KMS-11 (cell line): Measurements from ENCODE around the gene SS18.

Source experiments
- H2AFZ ChIP-seq: fragments of 200-600 bp; sonication (generic); 2 replicates; pipeline ENCODE4 v1.6.1; 2016; ENCODE audit warnings: antibody characterized with exemption, mixed run types, low read depth
- H3K27ac ChIP-seq: fragments of 200-600 bp; sonication (generic); 2 replicates; pipeline ENCODE4 v1.6.1; 2016; ENCODE audit warnings: mild to moderate bottlenecking, mixed run types
- H3K27me3 ChIP-seq: fragments of 200-600 bp; sonication (generic); 2 replicates; pipeline ENCODE4 v1.6.1; 2017; ENCODE audit warnings: mild to moderate bottlenecking, low read depth, mixed run types, moderate library complexity; ENCODE audit not compliant: insufficient read depth
- H3K36me3 ChIP-seq: fragments of 200-600 bp; sonication (generic); 2 replicates; pipeline ENCODE4 v1.6.1; 2017; ENCODE audit warnings: mild to moderate bottlenecking, mixed run types; ENCODE audit not compliant: insufficient read depth
- H3K4me1 ChIP-seq: fragments of 200-600 bp; sonication (generic); 2 replicates; pipeline ENCODE4 v1.6.1; 2016; ENCODE audit warnings: mild to moderate bottlenecking, low read depth, mixed run types; ENCODE audit not compliant: poor library complexity, severe bottlenecking
- H3K4me2 ChIP-seq: fragments of 200-600 bp; sonication (generic); 2 replicates; pipeline ENCODE4 v1.7.0; 2016; ENCODE audit warnings: mild to moderate bottlenecking, mixed run types
- H3K4me3 ChIP-seq: fragments of 200-600 bp; sonication (generic); IDR thresholded peaks from 2 replicates; pipeline ENCODE4 v1.6.1; 2017; ENCODE audit warnings: low read depth, low read length, mixed read lengths; ENCODE audit not compliant: insufficient read depth
- H3K79me2 ChIP-seq: fragments of 200-600 bp; sonication (generic); 2 replicates; pipeline ENCODE4 v1.6.1; 2016; ENCODE audit warnings: low read depth, mixed run types; ENCODE audit not compliant: insufficient read depth
- H3K9ac ChIP-seq: fragments of 200-600 bp; sonication (generic); 2 replicates; pipeline ENCODE4 v1.6.1; 2016; ENCODE audit warnings: mild to moderate bottlenecking, mixed run types
- H4K20me1 ChIP-seq: fragments of 200-600 bp; sonication (generic); 2 replicates; pipeline ENCODE4 v1.6.1; 2016; ENCODE audit warnings: mild to moderate bottlenecking, mixed run types; ENCODE audit not compliant: insufficient read depth
- CTCF ChIP-seq: fragments of 200-600 bp; sonication (generic); conservative IDR thresholded peaks from 2 replicates; pipeline ENCODE4 v1.6.1; 2017; ENCODE audit warnings: low read depth, mild to moderate bottlenecking, antibody characterized with exemption, low read length, moderate library complexity, mixed read lengths

Gene SS18

DNA sequence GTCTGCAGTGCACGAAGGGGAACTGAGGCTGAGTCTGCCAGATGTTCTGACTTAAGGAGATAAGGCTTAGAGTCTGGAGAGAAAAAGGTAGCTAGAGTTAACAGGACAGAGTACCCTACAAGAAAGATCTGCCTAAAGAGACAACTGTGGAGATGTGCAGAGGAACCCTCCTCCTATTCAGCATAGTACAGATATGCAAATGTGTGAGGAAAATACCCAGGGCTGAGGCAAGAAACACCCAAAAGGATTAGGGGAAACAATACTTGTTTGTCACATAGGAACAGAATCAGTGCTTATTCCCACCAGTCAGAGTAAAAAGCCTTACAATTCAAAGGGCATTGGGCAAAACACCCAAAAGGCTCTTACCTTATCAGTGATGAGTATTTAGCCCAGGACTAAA lies 67.8 kb downstream of the SS18 start:
- Histone ChIP-seq H3K4me1 (peaks cover 34% of the 10 kb centered on the region), H3K79me2 (no peaks in the 10 kb centered on the region), H3K4me3 (no peak overlapping the region), H3K4me2 (no peak overlapping the region), H2AFZ (no peak overlapping the region), H3K27ac (no peak overlapping the region), H3K27me3 (no peaks in the 10 kb centered on the region), H4K20me1 (no peaks in the 10 kb centered on the region), H3K9ac (no peak overlapping the region), H3K36me3 (no peaks in the 10 kb centered on the region; the same call in 1 of the 2 replicates)
- TF ChIP-seq CTCF = no peak

DNA sequence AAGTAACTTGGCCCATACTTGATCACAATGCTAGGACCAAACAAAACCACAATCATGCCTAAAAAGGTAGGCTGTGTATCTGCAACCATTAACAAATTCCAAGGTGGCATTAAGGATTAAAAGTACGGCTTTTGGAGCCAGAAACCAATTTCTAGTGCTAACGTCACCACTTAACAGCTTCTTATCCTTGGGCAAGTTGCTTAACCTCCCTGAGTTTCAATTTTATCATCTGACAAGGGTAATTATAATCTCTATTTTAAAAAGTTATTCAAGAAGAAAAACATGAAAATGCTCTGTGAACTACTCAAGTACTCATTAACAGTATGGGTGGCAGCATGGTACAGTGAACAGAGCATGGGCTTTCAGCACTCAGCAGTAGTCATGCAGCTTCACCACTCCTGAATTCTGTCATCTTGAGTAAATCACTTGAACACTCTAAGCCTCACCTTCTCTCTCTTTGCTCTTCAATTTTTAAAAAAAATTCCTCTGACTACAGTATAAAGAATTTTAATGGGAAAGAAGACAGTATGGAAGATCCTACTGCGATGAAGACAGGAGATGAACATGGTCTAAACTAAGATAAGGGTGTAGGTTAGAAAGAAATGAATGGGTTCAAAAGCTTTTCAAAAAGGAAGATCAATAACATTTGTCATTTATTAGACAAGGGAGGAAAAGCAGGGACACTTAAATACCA lies 69.2 kb downstream of the SS18 start:
- Histone ChIP-seq H3K36me3 (no peaks in the 10 kb centered on the region; the same call in 1 of the 2 replicates), H3K79me2 (no peaks in the 10 kb centered on the region), H3K9ac (no peak overlapping the region), H2AFZ (no peak overlapping the region), H3K27ac (no peak overlapping the region), H3K27me3 (no peaks in the 10 kb centered on the region), H3K4me1 (peaks cover 37% of the 10 kb centered on the region), H4K20me1 (no peaks in the 10 kb centered on the region), H3K4me3 (no peak overlapping the region), H3K4me2 (no peak overlapping the region)
- no peak for TF ChIP-seq CTCF

DNA sequence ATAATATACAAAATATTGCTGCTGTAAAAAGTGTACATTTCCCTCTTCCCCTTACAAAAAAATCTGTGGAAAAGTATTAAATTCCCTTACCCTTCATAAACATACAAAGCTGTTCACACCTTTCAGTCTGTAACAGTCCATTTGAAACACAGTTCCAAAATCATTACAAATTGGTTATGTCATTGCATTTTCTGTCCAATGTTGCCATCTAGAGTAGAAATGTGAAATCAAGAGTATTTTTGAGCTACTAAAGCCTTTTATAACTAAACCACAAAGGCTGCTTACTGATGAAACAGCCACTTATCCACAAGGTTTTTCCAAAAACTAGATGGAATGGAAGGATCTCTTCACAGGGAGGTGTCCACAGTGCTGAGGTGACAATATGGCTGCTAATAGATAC lies 72.5 kb downstream of the SS18 start:
- peak; percentile 43 for TF ChIP-seq CTCF
- Histone ChIP-seq H3K27ac (no peak overlapping the region), H2AFZ (no peak overlapping the region), H3K36me3 (no peaks in the 10 kb centered on the region), H3K4me1 (peaks cover 18% of the 10 kb centered on the region), H3K9ac (no peak overlapping the region), H4K20me1 (no peaks in the 10 kb centered on the region), H3K79me2 (no peaks in the 10 kb centered on the region), H3K27me3 (no peaks in the 10 kb centered on the region), H3K4me2 (no peak overlapping the region), H3K4me3 (no peak overlapping the region)

DNA sequence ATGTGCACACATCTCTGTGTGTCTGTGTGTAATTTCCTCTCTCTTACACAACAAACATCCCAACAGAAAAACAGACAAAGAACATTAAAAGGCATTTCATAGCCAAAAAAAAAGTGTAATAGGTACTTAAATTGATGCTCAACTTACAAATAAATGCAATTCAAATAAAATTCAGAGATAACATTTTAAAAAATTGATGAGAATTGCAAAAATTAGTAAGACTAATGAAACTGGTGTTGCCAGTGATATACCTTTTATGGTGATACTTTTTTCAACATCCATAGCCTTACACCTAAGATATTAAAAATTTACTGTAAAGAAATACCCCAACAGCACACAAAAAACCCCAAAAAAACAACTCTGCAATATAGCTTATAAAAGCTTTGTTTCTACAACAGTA lies 76.0 kb downstream of the SS18 start:
- TF ChIP-seq CTCF = no peak
- Histone ChIP-seq H4K20me1 (no peaks in the 10 kb centered on the region), H3K4me2 (no peak overlapping the region), H2AFZ (no peak overlapping the region), H3K9ac (no peak overlapping the region), H3K4me1 (peaks cover 18% of the 10 kb centered on the region), H3K79me2 (no peaks in the 10 kb centered on the region), H3K4me3 (no peak overlapping the region), H3K36me3 (no peaks in the 10 kb centered on the region), H3K27ac (no peak overlapping the region), H3K27me3 (no peaks in the 10 kb centered on the region)
